DOHH2 (cell line): ENCODE measurements around the gene CMTR1.

Experiments used
- EZH2phosphoT487 ChIP-seq: fragments of 200-600 bp; sonication (generic); IDR thresholded peaks from 2 replicates; pipeline ENCODE4 v1.6.1; 2017; ENCODE audit warnings: borderline replicate concordance, mild to moderate bottlenecking, antibody characterized with exemption, low read length, moderate library complexity, mixed read lengths
- TF ChIP-seq, protein P1 (sequence below): fragments of 200-600 bp; sonication (generic); IDR thresholded peaks from one replicate; pipeline ENCODE4 v1.5.1; 2014; ENCODE audit warnings: antibody characterized with exemption, mild to moderate bottlenecking, low read depth, low read length; ENCODE audit not compliant: poor library complexity, severe bottlenecking

DNA sequence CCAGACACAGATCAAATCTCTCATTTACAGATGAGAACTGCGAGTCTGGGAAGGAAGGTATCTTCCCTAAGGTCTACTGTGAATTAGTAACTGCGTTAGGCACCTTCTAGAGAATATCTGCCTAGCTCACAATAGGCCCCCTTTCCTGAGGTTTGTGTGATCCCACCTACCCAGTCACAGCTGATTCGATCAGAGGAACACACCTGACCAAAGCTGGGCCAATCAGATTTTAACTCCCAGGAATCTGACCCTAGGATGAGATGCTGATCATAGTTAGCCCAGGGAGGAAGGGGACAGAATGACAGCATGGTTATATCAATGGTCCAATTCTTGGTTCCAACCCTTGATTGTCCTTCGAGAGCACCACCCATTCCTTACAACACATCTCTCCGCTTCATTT, 74.1 kb downstream of the CMTR1 start:
- TF ChIP-seq, protein P1, sequence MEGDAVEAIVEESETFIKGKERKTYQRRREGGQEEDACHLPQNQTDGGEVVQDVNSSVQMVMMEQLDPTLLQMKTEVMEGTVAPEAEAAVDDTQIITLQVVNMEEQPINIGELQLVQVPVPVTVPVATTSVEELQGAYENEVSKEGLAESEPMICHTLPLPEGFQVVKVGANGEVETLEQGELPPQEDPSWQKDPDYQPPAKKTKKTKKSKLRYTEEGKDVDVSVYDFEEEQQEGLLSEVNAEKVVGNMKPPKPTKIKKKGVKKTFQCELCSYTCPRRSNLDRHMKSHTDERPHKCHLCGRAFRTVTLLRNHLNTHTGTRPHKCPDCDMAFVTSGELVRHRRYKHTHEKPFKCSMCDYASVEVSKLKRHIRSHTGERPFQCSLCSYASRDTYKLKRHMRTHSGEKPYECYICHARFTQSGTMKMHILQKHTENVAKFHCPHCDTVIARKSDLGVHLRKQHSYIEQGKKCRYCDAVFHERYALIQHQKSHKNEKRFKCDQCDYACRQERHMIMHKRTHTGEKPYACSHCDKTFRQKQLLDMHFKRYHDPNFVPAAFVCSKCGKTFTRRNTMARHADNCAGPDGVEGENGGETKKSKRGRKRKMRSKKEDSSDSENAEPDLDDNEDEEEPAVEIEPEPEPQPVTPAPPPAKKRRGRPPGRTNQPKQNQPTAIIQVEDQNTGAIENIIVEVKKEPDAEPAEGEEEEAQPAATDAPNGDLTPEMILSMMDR, result no peak
- no peak for TF ChIP-seq EZH2phosphoT487
